Uterus (tissue), 4 donors: ENCODE measurements around the gene PAQR8. TPM values are rescaled to one million over a fixed set of nuclear protein-coding genes. Genes with fewer than 3 reads are reported as not detected.

Experiments used
- DNase-seq, 2 donors: peaks; one replicate each; pipeline ENCODE4 v3.0.0-alpha.2; 2019 to 2020
- H3K27ac ChIP-seq, 2 donors: fragments of 200-600 bp; sonication (generic); 1 replicate in 1 of 2; 2 replicates in 1 of 2; pipeline ENCODE4 v1.5.1; 2016 to 2018
- H3K27me3 ChIP-seq, 2 donors: fragments of 200-600 bp; sonication (generic); one replicate each; pipeline ENCODE4 v1.5.1; 2018 to 2019; ENCODE audit warnings: control low read depth in 1 of 2
- H3K36me3 ChIP-seq, 2 donors: fragments of 200-600 bp; sonication (generic); one replicate each; pipeline ENCODE4 v1.5.1; 2019; ENCODE audit warnings: control low read depth in 1 of 2
- H3K4me1 ChIP-seq, 2 donors: fragments of 200-600 bp; sonication (generic); one replicate each; pipeline ENCODE4 v1.5.1; 2018 to 2019; ENCODE audit warnings: control low read depth in 1 of 2
- H3K4me3 ChIP-seq, 2 donors: fragments of 200-600 bp; sonication (generic); 1 replicate in 1 of 2; 2 replicates in 1 of 2; pipeline ENCODE4 v1.5.1; 2018 to 2019; ENCODE audit warnings: mild to moderate bottlenecking in 1 of 2
- H3K9me3 ChIP-seq, 2 donors: fragments of 200-600 bp; sonication (generic); one replicate each; pipeline ENCODE4 v1.5.1; 2019; ENCODE audit warnings: control low read depth in 1 of 2
- CTCF ChIP-seq, 4 experiments: fragments of 200-600 bp in 2 of 4; fragments of 450-650 bp in 2 of 4; sonication (generic) in 2 of 4; IDR thresholded peaks; one replicate each; pipeline ENCODE4 v1.5.1; 2016 to 2019; ENCODE audit warnings: antibody characterized with exemption in 4 of 4, mild to moderate bottlenecking in 2 of 4, moderate library complexity in 1 of 4
- POLR2A ChIP-seq, 2 donors: fragments of 450-650 bp; IDR thresholded peaks; one replicate each; pipeline ENCODE4 v1.6.1; 2016; ENCODE audit warnings: antibody characterized with exemption in 2 of 2, mild to moderate bottlenecking in 1 of 2, moderate library complexity in 1 of 2
- intact Hi-C: fragments of 100-400 bp; cut with DNase I; formaldehyde crosslinking; loops from one replicate; pipeline ENCODE4 v1.15.1; 2023; ENCODE audit warnings: low total_unique reads
- total RNA-seq, 4 donors: library from RNA; depleted of rRNA in 3 of 4; stranded (reverse); fragments of >200 nt in 3 of 4; gene quantifications; one replicate each; pipeline versions ENCODE4 v1.1.0 to v1.2.4, GENCODE V29; 2014 to 2023
- donor health status: DM: yes; HTN: yes; CAD: no.

PAQR8 gene
- total RNA-seq, 4 donors from 2014 or later = 12.3 to 24.7 (median 13.9) TPM

GRCh38 chr6:52420668-52421358 lies 58.9 kb downstream of the PAQR8 start:
- H3K4me3 ChIP-seq = peak overlapping the region; percentile 73 to 86

GRCh38 chr6:52422156-52422555 lies 60.2 kb downstream of the PAQR8 start:
- H3K36me3 ChIP-seq = no peaks in the 10 kb centered on the region
- no peak overlapping the region for H3K4me3 ChIP-seq
- no peaks in the 10 kb centered on the region for H3K9me3 ChIP-seq
- no peak for DNase-seq
- no peaks in the 10 kb centered on the region for H3K4me1 ChIP-seq
- no peak overlapping the region for H3K27ac ChIP-seq
- intact Hi-C loops = no loop called here
- TF ChIP-seq CTCF (IDR thresholded peaks at IDR 0.05) = no peak
- no peak for TF ChIP-seq POLR2A (IDR thresholded peaks at IDR 0.05)
- no peaks in the 10 kb centered on the region for H3K27me3 ChIP-seq

More at GRCh38 chr6:52420668-52421358, 58.9 kb downstream of the PAQR8 start:
- Histone ChIP-seq H3K27me3 (no peaks in the 10 kb centered on the region), H3K27ac (peak overlapping the region; percentile 84 to 89), H3K4me1 (no peaks in the 10 kb centered on the region), H3K36me3 (no peaks in the 10 kb centered on the region), H3K9me3 (no peaks in the 10 kb centered on the region)
- intact Hi-C loops = no loop called here
- DNase-seq = no peak
- TF ChIP-seq CTCF (IDR thresholded peaks at IDR 0.05) (no peak), POLR2A (IDR thresholded peaks at IDR 0.05) (no peak)

GRCh38 chr6:52423448-52423847 lies 61.5 kb downstream of the PAQR8 start:
- no peak for TF ChIP-seq POLR2A (IDR thresholded peaks at IDR 0.05)
- TF ChIP-seq CTCF (IDR thresholded peaks at IDR 0.05) = no peak
- Histone ChIP-seq H3K27me3 (no peaks in the 10 kb centered on the region), H3K9me3 (no peaks in the 10 kb centered on the region), H3K4me1 (no peaks in the 10 kb centered on the region), H3K27ac (peak overlapping the region; percentile 28 to 49), H3K36me3 (no peaks in the 10 kb centered on the region), H3K4me3 (no peak overlapping the region)
- intact Hi-C loops = no loop called here
- no peak for DNase-seq

- no peak for DNase-seq
- no peaks in the 10 kb centered on the region for H3K4me1 ChIP-seq
- no peak for TF ChIP-seq CTCF (IDR thresholded peaks at IDR 0.05)
- TF ChIP-seq POLR2A (IDR thresholded peaks at IDR 0.05) = no peak
- intact Hi-C loops = no loop called here
- no peaks in the 10 kb centered on the region for H3K9me3 ChIP-seq
- H3K36me3 ChIP-seq = no peaks in the 10 kb centered on the region
- H3K27me3 ChIP-seq = no peaks in the 10 kb centered on the region
- H3K27ac ChIP-seq = peak overlapping the region; percentile 28 to 49
- no peak overlapping the region for H3K4me3 ChIP-seq
Observed at GRCh38 chr6:52423971-52424381, 62.0 kb downstream of the PAQR8 start.

GRCh38 chr6:52424513-52424912 lies 62.6 kb downstream of the PAQR8 start:
- no peaks in the 10 kb centered on the region for H3K9me3 ChIP-seq
- TF ChIP-seq CTCF (IDR thresholded peaks at IDR 0.05) = no peak
- TF ChIP-seq POLR2A (IDR thresholded peaks at IDR 0.05) = no peak
- no peaks in the 10 kb centered on the region for H3K4me1 ChIP-seq
- H3K36me3 ChIP-seq = no peaks in the 10 kb centered on the region
- intact Hi-C loops = no loop called here
- H3K27me3 ChIP-seq = no peaks in the 10 kb centered on the region
- H3K4me3 ChIP-seq = no peak overlapping the region
- DNase-seq = no peak
- H3K27ac ChIP-seq = peak overlapping the region; percentile 17 to 49
